Measurements from ENCODE around the gene CYP27C1. TPM values are rescaled to one million over a fixed set of nuclear protein-coding genes. Genes with fewer than 3 reads are reported as not detected.

Gene CYP27C1
- total RNA-seq, 1 donor, result 2.2 TPM

DNA sequence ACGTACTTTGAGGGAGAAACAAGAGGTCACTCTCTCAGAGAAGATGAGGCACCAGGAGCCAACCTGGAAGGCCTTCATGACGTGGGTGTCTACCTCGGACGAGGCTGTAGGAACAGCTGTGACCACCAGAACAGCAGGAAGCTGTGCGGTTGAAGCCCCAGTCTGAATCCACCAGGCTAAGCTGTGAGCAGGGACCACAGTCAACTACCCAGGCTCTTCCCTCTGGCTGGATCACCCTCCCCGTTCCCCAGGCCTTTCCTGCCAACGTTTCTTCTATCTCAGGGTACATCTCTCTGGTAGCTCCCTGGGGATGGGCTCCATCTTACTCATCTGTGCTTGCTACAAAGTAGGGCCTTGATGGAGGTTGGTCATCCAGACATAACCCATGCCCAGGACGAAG is 36.8 kb upstream of the CYP27C1 start:
- Histone ChIP-seq H3K36me3 (ENCODE audit: insufficient read depth, low read length) (peaks cover 47% of the 10 kb centered on the region), H3K4me1 (ENCODE audit: insufficient read depth, low read length) (peaks cover 4% of the 10 kb centered on the region), H3K9me3 (ENCODE audit: low read depth, low read length) (no peaks in the 10 kb centered on the region), H3K4me2 (ENCODE audit: insufficient read depth, low read length) (no peak overlapping the region), H3K27me3 (ENCODE audit: insufficient read depth, low read length) (no peaks in the 10 kb centered on the region), H3K4me3 (ENCODE audit: insufficient read depth, low read length) (no peak overlapping the region), H4K20me1 (ENCODE audit: insufficient read depth, low read length) (no peaks in the 10 kb centered on the region), H2AFZ (ENCODE audit: low read length) (no peak overlapping the region), H3K79me2 (ENCODE audit: insufficient read depth, low read length) (no peaks in the 10 kb centered on the region), H3K27ac (ENCODE audit: low read depth, low read length) (no peak overlapping the region)
- DNase-seq (ENCODE audit: insufficient read length, low spot score, missing footprints), result no peak
- no peak for TF ChIP-seq CTCF (IDR thresholded peaks at IDR 0.05; ENCODE audit: extremely low read depth, low read depth, low read length)

GRCh38 chr2:127256381-127256780 is 36.3 kb upstream of the CYP27C1 start:
- no peak overlapping the region for H3K4me2 ChIP-seq (ENCODE audit: insufficient read depth, low read length)
- DNase-seq (ENCODE audit: insufficient read length, low spot score, missing footprints), result no peak
- peaks cover 4% of the 10 kb centered on the region for H3K4me1 ChIP-seq (ENCODE audit: insufficient read depth, low read length)
- TF ChIP-seq CTCF (IDR thresholded peaks at IDR 0.05; ENCODE audit: extremely low read depth, low read depth, low read length), result no peak
- no peaks in the 10 kb centered on the region for H3K79me2 ChIP-seq (ENCODE audit: insufficient read depth, low read length)
- H2AFZ ChIP-seq (ENCODE audit: low read length), result no peak overlapping the region
- peaks cover 47% of the 10 kb centered on the region for H3K36me3 ChIP-seq (ENCODE audit: insufficient read depth, low read length)
- no peaks in the 10 kb centered on the region for H4K20me1 ChIP-seq (ENCODE audit: insufficient read depth, low read length)
- H3K27ac ChIP-seq (ENCODE audit: low read depth, low read length), result no peak overlapping the region
- H3K27me3 ChIP-seq (ENCODE audit: insufficient read depth, low read length), result no peaks in the 10 kb centered on the region
- H3K9me3 ChIP-seq (ENCODE audit: low read depth, low read length), result no peaks in the 10 kb centered on the region
- no peak overlapping the region for H3K4me3 ChIP-seq (ENCODE audit: insufficient read depth, low read length)

DNA sequence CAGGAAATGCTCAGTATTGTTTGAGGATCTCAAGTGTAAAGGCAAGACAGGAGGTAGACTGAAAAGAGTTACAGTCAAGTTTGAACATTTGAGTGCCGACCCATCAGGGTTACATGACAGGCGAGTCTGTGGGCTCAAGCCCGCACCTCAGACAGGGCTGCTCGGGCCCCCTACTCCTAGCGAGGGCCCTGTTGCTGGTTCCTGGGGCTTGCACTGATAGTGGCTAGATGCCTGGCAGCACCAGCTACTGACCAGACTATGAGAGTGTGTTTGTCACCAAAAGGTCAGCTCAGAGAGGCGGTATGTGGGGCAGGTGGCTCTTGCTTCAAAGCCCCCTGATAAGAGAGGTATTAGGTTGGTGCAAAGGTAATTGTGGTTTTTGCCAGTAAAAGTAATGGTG is 35.6 kb upstream of the CYP27C1 start:
- Histone ChIP-seq H3K36me3 (ENCODE audit: insufficient read depth, low read length) (peaks cover 41% of the 10 kb centered on the region), H4K20me1 (ENCODE audit: insufficient read depth, low read length) (no peaks in the 10 kb centered on the region), H3K27ac (ENCODE audit: low read depth, low read length) (no peak overlapping the region), H3K27me3 (ENCODE audit: insufficient read depth, low read length) (no peaks in the 10 kb centered on the region), H3K4me1 (ENCODE audit: insufficient read depth, low read length) (peaks cover 4% of the 10 kb centered on the region), H3K4me3 (ENCODE audit: insufficient read depth, low read length) (no peak overlapping the region), H2AFZ (ENCODE audit: low read length) (no peak overlapping the region), H3K4me2 (ENCODE audit: insufficient read depth, low read length) (no peak overlapping the region), H3K9me3 (ENCODE audit: low read depth, low read length) (no peaks in the 10 kb centered on the region), H3K79me2 (ENCODE audit: insufficient read depth, low read length) (no peaks in the 10 kb centered on the region)
- no peak for DNase-seq (ENCODE audit: insufficient read length, low spot score, missing footprints)
- TF ChIP-seq CTCF (IDR thresholded peaks at IDR 0.05; ENCODE audit: extremely low read depth, low read depth, low read length), result no peak

- no peak for DNase-seq (ENCODE audit: insufficient read length, low spot score, missing footprints)
- Histone ChIP-seq H3K4me2 (ENCODE audit: insufficient read depth, low read length) (no peak overlapping the region), H3K79me2 (ENCODE audit: insufficient read depth, low read length) (no peaks in the 10 kb centered on the region), H3K27ac (ENCODE audit: low read depth, low read length) (no peak overlapping the region), H2AFZ (ENCODE audit: low read length) (no peak overlapping the region), H3K4me3 (ENCODE audit: insufficient read depth, low read length) (no peak overlapping the region), H3K4me1 (ENCODE audit: insufficient read depth, low read length) (peaks cover 4% of the 10 kb centered on the region), H4K20me1 (ENCODE audit: insufficient read depth, low read length) (no peaks in the 10 kb centered on the region), H3K9me3 (ENCODE audit: low read depth, low read length) (no peaks in the 10 kb centered on the region), H3K36me3 (ENCODE audit: insufficient read depth, low read length) (peaks cover 35% of the 10 kb centered on the region), H3K27me3 (ENCODE audit: insufficient read depth, low read length) (no peaks in the 10 kb centered on the region)
- TF ChIP-seq CTCF (IDR thresholded peaks at IDR 0.05; ENCODE audit: extremely low read depth, low read depth, low read length), result no peak
Measured at GRCh38 chr2:127255146-127255545, 35.0 kb upstream of the CYP27C1 start.
